Endothelial cell (in vitro differentiated cells): ENCODE measurements around the gene RAD51AP2. TPM values are rescaled to one million over a fixed set of nuclear protein-coding genes. Genes with fewer than 3 reads are reported as not detected.
A peak's percentile ranks its signal among the peaks of the same experiment; 100 is the strongest.

Experiments used
- DNase-seq: peaks from one replicate; pipeline ENCODE4 v3.0.0; 2021; ENCODE audit warnings: low spot score
- H3K27ac Mint-ChIP-seq: one replicate; pipeline ENCODE4 v1.8.0; 2021; ENCODE audit warnings: mixed read lengths, inconsistent platforms; ENCODE audit not compliant: unreplicated experiment
- H3K27me3 Mint-ChIP-seq: one replicate; pipeline ENCODE4 v1.8.0; 2021; ENCODE audit warnings: mild to moderate bottlenecking, moderate library complexity, mixed read lengths, inconsistent platforms; ENCODE audit not compliant: unreplicated experiment
- H3K36me3 Mint-ChIP-seq: one replicate; pipeline ENCODE4 v1.8.0; 2021; ENCODE audit warnings: mild to moderate bottlenecking, low read depth, mixed read lengths, inconsistent platforms; ENCODE audit not compliant: unreplicated experiment
- H3K4me1 Mint-ChIP-seq: one replicate; pipeline ENCODE4 v1.8.0; 2021; ENCODE audit warnings: mild to moderate bottlenecking, mixed read lengths, inconsistent platforms; ENCODE audit not compliant: unreplicated experiment
- H3K4me3 Mint-ChIP-seq: one replicate; pipeline ENCODE4 v1.8.0; 2021; ENCODE audit warnings: mild to moderate bottlenecking, mixed read lengths, inconsistent platforms; ENCODE audit not compliant: unreplicated experiment
- H3K9me3 Mint-ChIP-seq: one replicate; pipeline ENCODE4 v1.8.0; 2021; ENCODE audit warnings: mixed read lengths, inconsistent platforms; ENCODE audit not compliant: unreplicated experiment
- total RNA-seq: library from RNA; stranded (reverse); fragmentation: NEBNext Ultra II Directional; extraction: Animal tissue kit (Norgen Biotek cat#: 25700); gene quantifications from one replicate; pipeline ENCODE4 v1.2.1, GENCODE V29; 2021; ENCODE audit not compliant: unreplicated experiment
- TF ChIP-seq, protein P1 (sequence below): fragments of 200-600 bp; sonication (generic); IDR thresholded peaks from one replicate; pipeline ENCODE4 v1.5.0; 2021; ENCODE audit warnings: antibody characterized with exemption; ENCODE audit not compliant: unreplicated experiment

RAD51AP2 gene
- total RNA-seq, 1 donor from 2014 or later: 0.44 TPM

DNA sequence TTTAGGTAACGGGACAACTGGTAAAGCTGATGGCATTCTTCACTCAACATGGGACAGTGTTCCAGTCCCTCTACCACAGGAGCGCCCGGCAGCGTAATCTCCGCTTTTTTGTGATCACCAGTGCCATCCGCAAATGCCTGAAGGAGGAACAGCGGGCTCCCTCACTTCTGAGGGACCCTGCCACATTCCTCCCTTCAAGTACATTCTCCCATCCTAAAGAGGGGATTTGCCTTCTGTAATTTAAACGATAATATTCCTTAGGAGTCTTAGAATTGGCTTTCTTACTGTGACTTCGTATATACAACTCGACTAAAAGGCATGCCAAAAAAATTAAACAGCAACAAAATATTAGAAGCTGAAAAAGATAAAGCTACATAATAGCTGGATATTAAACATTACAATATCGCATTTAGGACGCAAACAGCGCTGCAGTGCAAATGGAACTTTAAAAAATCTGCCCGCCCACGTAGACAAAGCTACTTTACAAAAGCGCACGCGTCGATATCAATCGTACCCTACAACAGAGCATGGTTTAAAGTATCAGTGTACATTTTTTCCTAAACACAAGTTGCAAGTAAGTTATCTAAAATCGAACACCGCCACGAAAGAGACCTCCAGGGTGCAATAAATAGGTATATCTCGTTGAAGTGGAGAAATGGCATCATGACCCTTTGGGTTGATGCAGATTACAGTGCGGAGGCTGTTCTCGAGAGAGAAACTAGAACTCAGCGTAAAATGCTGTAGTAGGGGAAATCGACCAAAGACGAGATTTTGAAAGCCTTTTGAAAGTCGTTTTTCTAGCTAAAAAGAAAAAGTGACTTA, 20.0 kb upstream of the RAD51AP2 start:
- Mint-ChIP-seq H3K9me3 (no peaks in the 10 kb centered on the region), H3K27me3 (peaks cover 5% of the 10 kb centered on the region), H3K36me3 (no peaks in the 10 kb centered on the region), H3K4me1 (peaks cover 18% of the 10 kb centered on the region), H3K4me3 (peak overlapping the region; percentile 87), H3K27ac (no peak overlapping the region)
- peak; percentile 30 for DNase-seq
- TF ChIP-seq, protein P1, sequence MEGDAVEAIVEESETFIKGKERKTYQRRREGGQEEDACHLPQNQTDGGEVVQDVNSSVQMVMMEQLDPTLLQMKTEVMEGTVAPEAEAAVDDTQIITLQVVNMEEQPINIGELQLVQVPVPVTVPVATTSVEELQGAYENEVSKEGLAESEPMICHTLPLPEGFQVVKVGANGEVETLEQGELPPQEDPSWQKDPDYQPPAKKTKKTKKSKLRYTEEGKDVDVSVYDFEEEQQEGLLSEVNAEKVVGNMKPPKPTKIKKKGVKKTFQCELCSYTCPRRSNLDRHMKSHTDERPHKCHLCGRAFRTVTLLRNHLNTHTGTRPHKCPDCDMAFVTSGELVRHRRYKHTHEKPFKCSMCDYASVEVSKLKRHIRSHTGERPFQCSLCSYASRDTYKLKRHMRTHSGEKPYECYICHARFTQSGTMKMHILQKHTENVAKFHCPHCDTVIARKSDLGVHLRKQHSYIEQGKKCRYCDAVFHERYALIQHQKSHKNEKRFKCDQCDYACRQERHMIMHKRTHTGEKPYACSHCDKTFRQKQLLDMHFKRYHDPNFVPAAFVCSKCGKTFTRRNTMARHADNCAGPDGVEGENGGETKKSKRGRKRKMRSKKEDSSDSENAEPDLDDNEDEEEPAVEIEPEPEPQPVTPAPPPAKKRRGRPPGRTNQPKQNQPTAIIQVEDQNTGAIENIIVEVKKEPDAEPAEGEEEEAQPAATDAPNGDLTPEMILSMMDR: no peak

DNA sequence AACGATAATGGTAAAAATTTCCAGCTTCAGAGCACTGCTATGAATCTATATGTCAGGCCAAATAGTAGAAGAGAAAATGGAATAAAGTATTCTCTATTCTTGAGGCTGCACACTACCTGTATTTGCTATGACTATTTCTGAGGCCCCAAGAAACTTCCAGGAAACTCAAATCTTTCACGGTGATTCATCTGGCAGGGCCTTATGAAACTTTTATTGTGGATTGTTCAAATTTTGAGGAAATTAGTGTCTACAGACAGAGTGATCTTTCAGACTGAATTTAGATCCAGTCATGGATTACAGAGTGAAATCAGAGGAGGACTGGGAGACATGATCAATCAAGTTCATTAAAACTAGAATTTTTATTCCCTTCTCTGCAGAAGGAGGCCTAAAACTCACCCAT, 18.2 kb upstream of the RAD51AP2 start:
- Mint-ChIP-seq H3K27ac (no peak overlapping the region), H3K36me3 (no peaks in the 10 kb centered on the region), H3K27me3 (peaks cover 5% of the 10 kb centered on the region), H3K4me1 (peaks cover 10% of the 10 kb centered on the region), H3K4me3 (no peak overlapping the region), H3K9me3 (no peaks in the 10 kb centered on the region)
- TF ChIP-seq, protein P1: no peak
- DNase-seq: no peak

DNA sequence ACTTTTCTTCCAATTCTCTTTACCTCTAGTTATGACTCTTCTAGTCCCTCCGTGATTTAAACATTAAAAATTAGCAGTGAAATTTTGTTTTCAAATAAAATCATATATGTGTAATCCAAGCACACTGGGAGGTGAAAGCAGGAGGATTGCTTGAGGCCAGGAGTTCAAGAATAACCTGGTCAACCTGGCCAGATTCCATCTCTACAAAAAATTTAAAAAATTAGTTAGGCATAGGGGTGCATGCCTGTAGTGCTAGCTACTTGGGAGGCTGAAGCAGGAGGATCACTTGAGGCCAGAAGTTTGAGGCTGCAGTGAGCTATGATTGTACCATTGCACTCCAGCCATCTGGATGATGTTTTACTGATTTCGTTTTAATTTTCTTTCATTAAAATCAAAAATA, 15.3 kb upstream of the RAD51AP2 start:
- H3K27me3 Mint-ChIP-seq: peaks cover under 1% of the 10 kb centered on the region
- DNase-seq: no peak
- peaks cover 3% of the 10 kb centered on the region for H3K4me1 Mint-ChIP-seq
- H3K27ac Mint-ChIP-seq: no peak overlapping the region
- no peaks in the 10 kb centered on the region for H3K36me3 Mint-ChIP-seq
- no peaks in the 10 kb centered on the region for H3K9me3 Mint-ChIP-seq
- H3K4me3 Mint-ChIP-seq: no peak overlapping the region
- TF ChIP-seq, protein P1: no peak

DNA sequence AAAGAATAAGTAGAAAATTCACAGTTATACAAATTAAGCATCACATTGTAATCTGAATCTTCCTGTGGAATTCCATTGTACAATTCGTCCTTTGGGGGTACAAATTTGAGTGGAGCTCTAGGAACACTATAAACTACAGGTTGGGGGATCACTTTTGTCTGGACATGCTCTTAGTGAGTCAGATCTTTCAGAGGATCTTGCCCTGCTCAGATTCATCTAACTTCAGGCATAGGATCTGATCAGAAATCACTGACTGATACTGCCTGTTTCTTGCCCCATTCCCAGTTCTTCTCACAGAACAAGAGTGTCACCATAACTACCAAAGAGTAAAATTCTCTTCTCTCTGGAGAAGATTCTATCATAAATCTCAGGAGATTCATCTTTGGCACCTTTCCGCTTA, 11.5 kb upstream of the RAD51AP2 start:
- Mint-ChIP-seq H3K36me3 (no peaks in the 10 kb centered on the region), H3K9me3 (no peaks in the 10 kb centered on the region), H3K27ac (no peak overlapping the region), H3K27me3 (peaks cover 2% of the 10 kb centered on the region), H3K4me3 (no peak overlapping the region), H3K4me1 (no peaks in the 10 kb centered on the region)
- TF ChIP-seq, protein P1: no peak
- DNase-seq: no peak

DNA sequence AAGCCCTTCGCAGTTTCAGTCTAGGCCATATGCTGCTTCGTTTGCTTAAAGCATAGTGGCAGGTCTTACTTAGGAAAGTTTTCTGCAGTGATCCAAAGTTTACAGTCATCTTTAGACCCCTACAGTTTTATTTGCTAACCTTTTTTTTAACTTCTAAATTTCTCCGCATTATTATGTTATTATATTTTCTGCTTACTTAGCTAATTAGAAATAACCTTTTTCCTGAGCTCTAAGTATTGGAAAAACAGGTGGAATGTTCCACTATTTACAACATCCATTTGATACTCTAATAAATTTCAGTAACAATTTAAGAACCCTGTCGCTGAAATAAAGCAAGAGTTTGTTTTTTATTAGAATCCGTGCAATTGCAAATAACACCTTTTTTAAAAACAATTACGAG, 4.1 kb upstream of the RAD51AP2 start:
- H3K9me3 Mint-ChIP-seq: no peaks in the 10 kb centered on the region
- H3K36me3 Mint-ChIP-seq: no peaks in the 10 kb centered on the region
- H3K4me3 Mint-ChIP-seq: no peak overlapping the region
- H3K27me3 Mint-ChIP-seq: no peaks in the 10 kb centered on the region
- TF ChIP-seq, protein P1: no peak
- H3K27ac Mint-ChIP-seq: no peak overlapping the region
- no peak for DNase-seq
- peaks cover 10% of the 10 kb centered on the region for H3K4me1 Mint-ChIP-seq
